Spleen (tissue), 11 donors: ENCODE measurements around the gene ADAMTSL1. TPM values are rescaled to one million over a fixed set of nuclear protein-coding genes. Genes with fewer than 3 reads are reported as not detected.
A peak's percentile ranks its signal among the peaks of the same experiment; 100 is the strongest.

ENCODE experiments used
- DNase-seq: peaks from one replicate; pipeline ENCODE4 v3.0.0-alpha.2; 2020
- H3K27ac ChIP-seq, 8 donors: fragments of 200-600 bp; sonication (generic) in 7 of 8; 1 replicate in 4 of 8; 2 replicates in 4 of 8; pipeline versions ENCODE4 v1.5.0 to v1.8.0; 2016 to 2021; ENCODE audit warnings: inconsistent platforms in 4 of 8, mild to moderate bottlenecking in 4 of 8, moderate library complexity in 1 of 8
- H3K27me3 ChIP-seq, 7 donors: fragments of 200-600 bp; sonication (generic) in 6 of 7; replicated peaks in 1 of 7; 1 replicate in 4 of 7; 2 replicates in 3 of 7; pipeline versions ENCODE4 v1.5.0 to v1.8.0; 2016 to 2021; ENCODE audit warnings: inconsistent platforms in 3 of 7, mild to moderate bottlenecking in 1 of 7
- H3K36me3 ChIP-seq, 6 donors: fragments of 200-600 bp; sonication (generic) in 5 of 6; 1 replicate in 4 of 6; 2 replicates in 2 of 6; pipeline versions ENCODE4 v1.5.0 to v1.8.0; 2016 to 2021; ENCODE audit warnings: inconsistent platforms in 2 of 6
- H3K4me1 ChIP-seq, 6 donors: fragments of 200-600 bp; sonication (generic) in 5 of 6; 1 replicate in 3 of 6; 2 replicates in 3 of 6; pipeline versions ENCODE4 v1.5.0 to v1.8.0; 2016 to 2021; ENCODE audit warnings: inconsistent platforms in 3 of 6
- H3K4me3 ChIP-seq, 8 donors: fragments of 200-600 bp; sonication (generic) in 7 of 8; 1 replicate in 4 of 8; 2 replicates in 4 of 8; pipeline versions ENCODE4 v1.5.0 to v1.8.0; 2016 to 2021; ENCODE audit warnings: inconsistent platforms in 4 of 8, mild to moderate bottlenecking in 4 of 8, moderate library complexity in 2 of 8
- H3K9me3 ChIP-seq, 8 donors: fragments of 200-600 bp; sonication (generic) in 7 of 8; 1 replicate in 4 of 8; 2 replicates in 4 of 8; pipeline versions ENCODE4 v1.5.0 to v1.8.0; 2016 to 2021; ENCODE audit warnings: inconsistent platforms in 4 of 8
- POLR2A ChIP-seq, 3 donors: fragments of 450-650 bp; IDR thresholded peaks; one replicate each; pipeline ENCODE4 v1.5.1; 2017; ENCODE audit warnings: antibody characterized with exemption in 3 of 3, mild to moderate bottlenecking in 1 of 3
- POLR2AphosphoS5 ChIP-seq, 3 donors: sonication (generic); formaldehyde crosslinking; IDR thresholded peaks; one replicate each; pipeline ENCODE4 v1.5.1; 2017; ENCODE audit warnings: antibody characterized with exemption in 3 of 3
- WGBS, 5 donors: extraction: QIAGEN DNeasy Blood & Tissue Kit in 3 of 5; methylation state at CpG; one replicate each; pipeline versions ENCODE4 v1.1.5 to v1.1.7; 2013 to 2018; 5-methylcytosine and 5-hydroxymethylcytosine counted together
- intact Hi-C: fragments of 100-400 bp; cut with DNase I; formaldehyde crosslinking; loops from one replicate; pipeline ENCODE4 v1.15.0; 2023; ENCODE audit warnings: low total_unique reads
- polyA plus RNA-seq, 3 donors: library from polyadenylated mRNA; stranded (reverse); fragments of 200-250 nt; gene quantifications; one replicate each; pipeline ENCODE4 v1.2.1, GENCODE V29; 2013
- total RNA-seq, 7 donors: library from RNA; depleted of rRNA in 3 of 7; stranded (reverse); fragments of >200 nt in 3 of 7; fragmentation: NEBNext Ultra II Directional in 4 of 7; extraction: Animal tissue kit (Norgen Biotek cat#: 25700) in 4 of 7; gene quantifications; one replicate each; pipeline versions ENCODE4 v1.1.0 to v1.2.1, GENCODE V29; 2016 to 2021
- TF ChIP-seq, protein P1 (sequence below), 11 experiments: fragments of 200-600 bp in 7 of 11; fragments of 450-650 bp in 4 of 11; sonication (generic) in 4 of 11; IDR thresholded peaks in 8 of 11; conservative IDR thresholded peaks in 3 of 11; 1 replicate in 7 of 11; 2 replicates in 4 of 11; pipeline versions ENCODE4 v1.4.0 to v1.8.0; 2016 to 2021; ENCODE audit warnings: antibody characterized with exemption in 11 of 11, inconsistent platforms in 4 of 11, mild to moderate bottlenecking in 1 of 11
- donor health status: healthy with polysubstance abuse.
- donor health status: DM: no; HTN: no; CAD: no; lungs with moderate emphysema.
- donor health status: DM: no; HTN: no; CAD: no.
- donor health status: Bipolar disorder and iron deficiency.
- donor health status: healthy.
- donor health status: DM: no; HTN: no; CAD: no.
- donor health status: DM: yes; HTN: yes; CAD: no.

The ADAMTSL1 gene
- total and polyA plus RNA-seq, 10 donors = 0.35 to 5.3 (median 2.2) TPM

GRCh38 chr9:18433620-18434019 lies 40.3 kb upstream of the ADAMTSL1 start:
- TF ChIP-seq, protein P1, sequence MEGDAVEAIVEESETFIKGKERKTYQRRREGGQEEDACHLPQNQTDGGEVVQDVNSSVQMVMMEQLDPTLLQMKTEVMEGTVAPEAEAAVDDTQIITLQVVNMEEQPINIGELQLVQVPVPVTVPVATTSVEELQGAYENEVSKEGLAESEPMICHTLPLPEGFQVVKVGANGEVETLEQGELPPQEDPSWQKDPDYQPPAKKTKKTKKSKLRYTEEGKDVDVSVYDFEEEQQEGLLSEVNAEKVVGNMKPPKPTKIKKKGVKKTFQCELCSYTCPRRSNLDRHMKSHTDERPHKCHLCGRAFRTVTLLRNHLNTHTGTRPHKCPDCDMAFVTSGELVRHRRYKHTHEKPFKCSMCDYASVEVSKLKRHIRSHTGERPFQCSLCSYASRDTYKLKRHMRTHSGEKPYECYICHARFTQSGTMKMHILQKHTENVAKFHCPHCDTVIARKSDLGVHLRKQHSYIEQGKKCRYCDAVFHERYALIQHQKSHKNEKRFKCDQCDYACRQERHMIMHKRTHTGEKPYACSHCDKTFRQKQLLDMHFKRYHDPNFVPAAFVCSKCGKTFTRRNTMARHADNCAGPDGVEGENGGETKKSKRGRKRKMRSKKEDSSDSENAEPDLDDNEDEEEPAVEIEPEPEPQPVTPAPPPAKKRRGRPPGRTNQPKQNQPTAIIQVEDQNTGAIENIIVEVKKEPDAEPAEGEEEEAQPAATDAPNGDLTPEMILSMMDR (IDR thresholded peaks at IDR 0.05 in 8 of 11, conservative IDR thresholded peaks at IDR 0.05 in 3 of 11) = no peak
- no peak for TF ChIP-seq POLR2A (IDR thresholded peaks at IDR 0.05)
- TF ChIP-seq POLR2AphosphoS5 (IDR thresholded peaks at IDR 0.05) = no peak
- H3K9me3 ChIP-seq = no peaks in the 10 kb centered on the region
- no peak overlapping the region for H3K4me3 ChIP-seq
- intact Hi-C loops = no loop called here
- H3K27ac ChIP-seq = no peak overlapping the region
- peaks cover 0 to 11% (median 1%) of the 10 kb centered on the region in 7 donors for H3K27me3 ChIP-seq
- DNase-seq = no peak
- peaks cover 0 to 14% (median 5%) of the 10 kb centered on the region in 6 donors for H3K4me1 ChIP-seq
- no peaks in the 10 kb centered on the region for H3K36me3 ChIP-seq

DNA sequence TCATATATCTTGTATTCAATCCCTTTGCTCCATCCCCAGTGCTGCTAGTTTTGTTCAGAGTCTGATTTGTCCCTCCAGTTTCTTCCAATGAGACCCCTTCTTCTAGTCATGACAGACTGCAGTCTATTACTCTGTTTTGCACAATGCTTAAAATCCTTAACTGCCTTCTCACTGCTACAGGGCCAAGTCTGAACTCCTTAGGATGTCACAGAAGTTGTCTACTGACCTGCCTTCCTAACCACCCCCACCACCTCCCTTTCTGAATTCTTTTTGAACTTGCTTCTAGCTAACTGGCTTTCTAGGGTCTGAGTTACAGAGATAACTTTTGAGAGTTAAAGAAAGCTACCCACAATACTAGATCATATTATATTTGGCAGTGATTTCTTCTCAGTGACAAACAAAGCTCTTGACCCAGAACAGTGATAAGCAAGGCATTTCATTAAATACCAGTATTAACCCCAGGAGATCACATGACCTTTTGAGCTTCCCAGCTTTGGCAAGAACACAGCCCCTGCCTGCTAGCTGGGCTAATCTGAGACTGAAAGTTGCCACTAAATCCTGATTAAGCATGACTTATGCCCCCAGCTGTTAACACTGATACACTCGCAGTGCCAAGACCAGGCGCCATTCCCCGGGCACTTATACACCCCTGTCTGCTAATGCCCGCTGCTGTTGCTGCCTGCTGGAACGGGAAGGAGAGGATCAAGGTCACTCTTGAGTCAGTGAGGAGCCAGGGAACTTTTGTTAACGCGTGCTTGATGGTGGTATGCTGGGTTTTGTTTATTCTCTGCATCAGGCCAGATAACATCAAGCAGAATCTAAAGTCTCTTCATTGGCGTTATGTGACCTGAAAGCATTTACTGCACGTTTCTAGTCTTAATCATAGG lies 36.4 kb upstream of the ADAMTSL1 start:
- no peaks in the 10 kb centered on the region for H3K9me3 ChIP-seq
- peak; percentile 70 for DNase-seq
- H3K27me3 ChIP-seq = peaks cover 0 to 22% (median 2%) of the 10 kb centered on the region in 7 donors
- H3K27ac ChIP-seq = peak overlapping the region in 3 of 8 donors; percentile 3 to 48 (median 24)
- TF ChIP-seq, protein P1 (IDR thresholded peaks at IDR 0.05 in 8 of 11, conservative IDR thresholded peaks at IDR 0.05 in 3 of 11) = no peak
- TF ChIP-seq POLR2AphosphoS5 (IDR thresholded peaks at IDR 0.05) = peak in 1 of 3 donors; percentile 39
- no peak for TF ChIP-seq POLR2A (IDR thresholded peaks at IDR 0.05)
- intact Hi-C loops = no loop called here
- 56 to 67% (median 65%) methylated on average over 9 of the region's 9 CpGs for WGBS, 5 donors
- peaks cover 0 to 16% (median 5%) of the 10 kb centered on the region in 6 donors for H3K4me1 ChIP-seq
- H3K36me3 ChIP-seq = no peaks in the 10 kb centered on the region
- H3K4me3 ChIP-seq = peak overlapping the region in 4 of 8 donors; percentile 16 to 60 (median 28)

GRCh38 chr9:18438300-18438925 lies 35.5 kb upstream of the ADAMTSL1 start:
- TF ChIP-seq POLR2A (IDR thresholded peaks at IDR 0.05) = no peak
- TF ChIP-seq, protein P1 (IDR thresholded peaks at IDR 0.05 in 8 of 11, conservative IDR thresholded peaks at IDR 0.05 in 3 of 11) = no peak
- TF ChIP-seq POLR2AphosphoS5 (IDR thresholded peaks at IDR 0.05) = no peak
- WGBS, 5 donors = 7 to 11% (median 8%) methylated on average over 30 to 31 of the region's 31 CpGs
- DNase-seq = no peak
- H3K4me3 ChIP-seq = peak overlapping the region in 7 of 8 donors; percentile 7 to 60 (median 16)
- no peaks in the 10 kb centered on the region for H3K36me3 ChIP-seq
- peaks cover 0 to 16% (median 5%) of the 10 kb centered on the region in 6 donors for H3K4me1 ChIP-seq
- H3K27ac ChIP-seq = peak overlapping the region in 3 of 8 donors; percentile 3 to 48 (median 24)
- H3K27me3 ChIP-seq = peaks cover 0 to 22% (median 2%) of the 10 kb centered on the region in 7 donors
- H3K9me3 ChIP-seq = no peaks in the 10 kb centered on the region
- intact Hi-C loops = no loop called here

- intact Hi-C loops = no loop called here
- Histone ChIP-seq H3K27me3 (peaks cover 0 to 22% (median 2%) of the 10 kb centered on the region in 7 donors), H3K9me3 (no peaks in the 10 kb centered on the region), H3K4me3 (peak overlapping the region in 4 of 8 donors; percentile 7 to 60 (median 26)), H3K36me3 (no peaks in the 10 kb centered on the region), H3K4me1 (peaks cover 0 to 16% (median 5%) of the 10 kb centered on the region in 6 donors), H3K27ac (no peak overlapping the region)
- 69 to 86% (median 79%) methylated on average over 7 of the region's 7 CpGs for WGBS, 5 donors
- TF ChIP-seq POLR2AphosphoS5 (IDR thresholded peaks at IDR 0.05) (no peak), POLR2A (IDR thresholded peaks at IDR 0.05) (no peak)
- TF ChIP-seq, protein P1 (IDR thresholded peaks at IDR 0.05 in 8 of 11, conservative IDR thresholded peaks at IDR 0.05 in 3 of 11) = no peak
- no peak for DNase-seq
Measured at GRCh38 chr9:18438951-18439350, 35.0 kb upstream of the ADAMTSL1 start.
